GM23248 (cell line): ENCODE results near the gene CARD14. TPM values are rescaled to one million over a fixed set of nuclear protein-coding genes. Genes with fewer than 3 reads are reported as not detected.

Source experiments
- DNase-seq: peaks from one replicate; pipeline ENCODE4 v3.0.0-alpha.2; 2015
- H2AFZ ChIP-seq: fragments of 200-600 bp; sonication (generic); 2 replicates; pipeline ENCODE4 v1.6.1; 2016; ENCODE audit warnings: antibody characterized with exemption
- H3F3A ChIP-seq: fragments of 200-600 bp; sonication (generic); 2 replicates; pipeline ENCODE4 v1.6.1; 2016; ENCODE audit warnings: mild to moderate bottlenecking, antibody characterized with exemption, mixed run types; ENCODE audit not compliant: insufficient read depth
- H3K27ac ChIP-seq: fragments of 200-600 bp; sonication (generic); 2 replicates; pipeline ENCODE4 v1.5.1; 2016; ENCODE audit warnings: mild to moderate bottlenecking
- H3K27me3 ChIP-seq: fragments of 200-600 bp; sonication (generic); replicated peaks from 2 replicates; pipeline ENCODE4 v1.6.1; 2016; ENCODE audit warnings: mild to moderate bottlenecking; ENCODE audit not compliant: insufficient read depth
- H3K36me3 ChIP-seq: fragments of 200-600 bp; sonication (generic); 2 replicates; pipeline ENCODE4 v1.6.1; 2016; ENCODE audit warnings: low read depth, mild to moderate bottlenecking
- H3K4me1 ChIP-seq: fragments of 200-600 bp; sonication (generic); 2 replicates; pipeline ENCODE4 v1.6.1; 2016; ENCODE audit warnings: mild to moderate bottlenecking; ENCODE audit not compliant: insufficient read depth
- H3K4me2 ChIP-seq: fragments of 200-600 bp; sonication (generic); one replicate; pipeline ENCODE4 v1.6.1; 2016; ENCODE audit warnings: mild to moderate bottlenecking; ENCODE audit not compliant: unreplicated experiment
- H3K4me3 ChIP-seq: fragments of 200-600 bp; sonication (generic); 2 replicates; pipeline ENCODE4 v1.5.1; 2016; ENCODE audit warnings: mild to moderate bottlenecking
- H3K79me2 ChIP-seq: fragments of 200-600 bp; sonication (generic); 2 replicates; pipeline ENCODE4 v1.6.1; 2016; ENCODE audit warnings: mild to moderate bottlenecking; ENCODE audit not compliant: insufficient read depth
- H3K9ac ChIP-seq: fragments of 200-600 bp; sonication (generic); 2 replicates; pipeline ENCODE4 v1.6.1; 2016; ENCODE audit warnings: mild to moderate bottlenecking
- H3K9me2 ChIP-seq: fragments of 200-600 bp; sonication (generic); 2 replicates; pipeline ENCODE4 v1.6.1; 2016; ENCODE audit warnings: mixed run types, mild to moderate bottlenecking, moderate library complexity; ENCODE audit not compliant: insufficient read depth
- H3K9me3 ChIP-seq: fragments of 200-600 bp; sonication (generic); one replicate; pipeline ENCODE4 v1.6.1; 2017; ENCODE audit warnings: low read depth
- H4K20me1 ChIP-seq: fragments of 200-600 bp; sonication (generic); 2 replicates; pipeline ENCODE4 v1.6.0; 2016; ENCODE audit not compliant: insufficient read depth
- EZH2 ChIP-seq: fragments of 200-600 bp; sonication (generic); IDR thresholded peaks from 2 replicates; pipeline ENCODE4 v1.6.1; 2018; ENCODE audit warnings: antibody characterized with exemption, mild to moderate bottlenecking; ENCODE audit not compliant: insufficient read depth, poor library complexity, severe bottlenecking
- EZH2phosphoT487 ChIP-seq: fragments of 200-600 bp; sonication (generic); IDR thresholded peaks from 2 replicates; pipeline ENCODE4 v1.6.1; 2018; ENCODE audit warnings: antibody characterized with exemption, moderate library complexity, mild to moderate bottlenecking, low read depth; ENCODE audit not compliant: insufficient read depth
- WGBS, 2 experiments: methylation state at CpG; one replicate each; pipeline ENCODE4 v1.1.6; 2015 to 2017; ENCODE audit warnings: low lambda C conversion rate in 2 of 2, low coverage in 1 of 2; ENCODE audit errors: missing lambda C conversion rate in 2 of 2; 5-methylcytosine and 5-hydroxymethylcytosine counted together
- in situ Hi-C: fragments of 300-500 bp; cut with MboI; formaldehyde crosslinking; loops from 2 replicates; pipeline ENCODE4 v1.15.0; 2020
- polyA plus RNA-seq: library from polyadenylated mRNA; unstranded; fragments of >200 nt; fragmentation: Nextera tagmentation; extraction: Ambion mirVana; gene quantifications from 2 replicates; pipeline ENCODE4 v1.2.1, GENCODE V29; 2016
- total RNA-seq: library from RNA; depleted of rRNA; stranded (reverse); fragments of >200 nt; shearing (Covaris generic); gene quantifications from 2 replicates; pipeline ENCODE4 v1.2.3, GENCODE V29; 2014

Gene CARD14
- total and polyA plus RNA-seq, 2 experiments from 2014 or later, result 0.06 TPM; not detected in 1

GRCh38 chr17:80182845-80183223 is 13.0 kb downstream of the CARD14 start:
- no peak overlapping the region for H2AFZ ChIP-seq
- 0 out of 2 replicates have a peak, but pooled peaks cover 5% of the 10 kb centered on the region for H3K27me3 ChIP-seq
- in situ Hi-C loops, result no loop called here
- DNase-seq, result no peak
- H3F3A ChIP-seq, result peaks cover 3% of the 10 kb centered on the region; the same call in 1 of the 2 replicates
- no peak overlapping the region for H3K9ac ChIP-seq
- WGBS, 2 experiments, result 80 to 88% methylated on average over 12 of the region's 12 CpGs
- H3K4me3 ChIP-seq, result no peak overlapping the region
- H3K27ac ChIP-seq, result no peak overlapping the region
- H3K9me3 ChIP-seq, result no peaks in the 10 kb centered on the region
- H3K36me3 ChIP-seq, result no peaks in the 10 kb centered on the region
- TF ChIP-seq EZH2phosphoT487, result no peak
- no peak for TF ChIP-seq EZH2
- H3K79me2 ChIP-seq, result no peaks in the 10 kb centered on the region
- no peaks in the 10 kb centered on the region for H3K9me2 ChIP-seq
- peaks cover 11% of the 10 kb centered on the region for H3K4me1 ChIP-seq
- H4K20me1 ChIP-seq, result no peaks in the 10 kb centered on the region
- H3K4me2 ChIP-seq, result no peak overlapping the region

DNA sequence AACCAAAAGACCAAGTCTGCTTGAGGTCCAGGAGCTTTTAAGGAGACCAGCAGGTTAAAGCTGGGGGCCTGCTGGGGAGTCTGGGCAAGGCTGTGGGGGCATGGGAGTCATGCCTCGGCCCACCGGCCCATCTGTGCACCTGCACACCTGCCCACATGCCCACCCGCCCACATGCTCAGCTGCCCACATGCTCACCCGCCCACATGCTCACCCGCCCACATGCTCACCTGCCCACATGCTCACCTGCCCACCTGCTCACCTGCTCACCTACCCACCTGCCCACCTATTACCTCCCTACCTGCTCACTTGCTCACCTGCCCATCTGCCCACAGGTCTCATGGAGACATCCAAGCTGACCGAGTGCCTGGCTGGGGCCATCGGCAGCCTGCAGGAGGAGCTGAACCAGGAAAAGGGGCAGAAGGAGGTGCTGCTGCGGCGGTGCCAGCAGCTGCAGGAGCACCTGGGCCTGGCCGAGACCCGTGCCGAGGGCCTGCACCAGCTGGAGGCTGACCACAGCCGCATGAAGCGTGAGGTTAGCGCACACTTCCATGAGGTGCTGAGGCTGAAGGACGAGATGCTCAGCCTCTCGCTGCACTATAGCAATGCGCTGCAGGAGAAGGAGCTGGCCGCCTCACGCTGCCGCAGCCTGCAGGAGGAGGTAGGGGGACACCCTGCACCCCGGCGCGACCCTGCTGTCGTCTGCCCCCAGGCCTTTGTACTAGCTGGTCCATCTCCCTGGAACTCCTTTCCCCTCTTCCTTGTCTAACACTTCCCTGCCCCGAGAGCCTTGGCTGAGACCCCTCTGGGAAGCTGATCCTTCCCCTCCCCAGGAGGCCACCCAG is 14.0 kb downstream of the CARD14 start:
- Histone ChIP-seq H3K36me3 (no peaks in the 10 kb centered on the region), H3K27ac (no peak overlapping the region), H3K4me3 (no peak overlapping the region), H3K4me2 (no peak overlapping the region), H3K79me2 (no peaks in the 10 kb centered on the region), H3K9me3 (no peaks in the 10 kb centered on the region), H4K20me1 (no peaks in the 10 kb centered on the region), H3K9me2 (no peaks in the 10 kb centered on the region), H2AFZ (no peak overlapping the region), H3K9ac (no peak overlapping the region), H3K27me3 (0 out of 2 replicates have a peak, but pooled peaks cover 4% of the 10 kb centered on the region), H3F3A (peaks cover 3% of the 10 kb centered on the region; the same call in 1 of the 2 replicates), H3K4me1 (peaks cover 13% of the 10 kb centered on the region)
- 79 to 86% methylated on average over 24 to 25 of the region's 26 CpGs for WGBS, 2 experiments
- DNase-seq, result no peak
- no peak for TF ChIP-seq EZH2
- in situ Hi-C loops, result no loop called here

GRCh38 chr17:80184423-80184714 is 14.5 kb downstream of the CARD14 start:
- Histone ChIP-seq H3K27me3 (no peaks in the 10 kb centered on the region), H3K4me1 (peaks cover 13% of the 10 kb centered on the region), H3K36me3 (no peaks in the 10 kb centered on the region), H3K27ac (no peak overlapping the region), H3K9me2 (no peaks in the 10 kb centered on the region), H3K9me3 (no peaks in the 10 kb centered on the region), H3K79me2 (no peaks in the 10 kb centered on the region), H3K4me2 (no peak overlapping the region), H3F3A (peaks cover 3% of the 10 kb centered on the region; the same call in 1 of the 2 replicates), H2AFZ (no peak overlapping the region), H4K20me1 (no peaks in the 10 kb centered on the region), H3K9ac (no peak overlapping the region), H3K4me3 (no peak overlapping the region)
- WGBS, 2 experiments, result 65 to 77% methylated on average over 10 of the region's 10 CpGs
- no peak for TF ChIP-seq EZH2phosphoT487
- no peak for TF ChIP-seq EZH2
- in situ Hi-C loops, result no loop called here
- DNase-seq, result no peak

GRCh38 chr17:80185968-80186367 is 16.1 kb downstream of the CARD14 start:
- H3K36me3 ChIP-seq, result no peaks in the 10 kb centered on the region
- no peaks in the 10 kb centered on the region for H3K79me2 ChIP-seq
- no peak overlapping the region for H3K4me2 ChIP-seq
- peaks cover 3% of the 10 kb centered on the region; the same call in 1 of the 2 replicates for H3F3A ChIP-seq
- H2AFZ ChIP-seq, result no peak overlapping the region
- no peaks in the 10 kb centered on the region for H3K27me3 ChIP-seq
- no peaks in the 10 kb centered on the region for H3K9me2 ChIP-seq
- in situ Hi-C loops, result no loop called here
- H3K4me1 ChIP-seq, result peaks cover 13% of the 10 kb centered on the region
- no peak overlapping the region for H3K9ac ChIP-seq
- WGBS, 2 experiments, result 88 to 91% methylated on average over 8 to 9 of the region's 9 CpGs
- DNase-seq, result no peak
- no peak for TF ChIP-seq EZH2phosphoT487
- no peak for TF ChIP-seq EZH2
- no peak overlapping the region for H3K27ac ChIP-seq
- no peaks in the 10 kb centered on the region for H4K20me1 ChIP-seq
- H3K4me3 ChIP-seq, result no peak overlapping the region
- no peaks in the 10 kb centered on the region for H3K9me3 ChIP-seq
